ENCODE measurements around the gene RABGAP1L.
"Not testable (repeated sequence)": the region's sequence is repeated elsewhere in the genome, so short reads cannot be mapped to it uniquely, and the experiment has no call there.

The RABGAP1L gene

GRCh38 chr1:174153085-174153824 is 6.1 kb upstream of the RABGAP1L start:
- no peak for DNase-seq (ENCODE audit: low spot score)

GRCh38 chr1:174153825-174154107 is 5.6 kb upstream of the RABGAP1L start:
- DNase-seq (ENCODE audit: low spot score): no peak

- no peak for DNase-seq (ENCODE audit: low spot score)
Measured at GRCh38 chr1:174156437-174156836, 2.9 kb upstream of the RABGAP1L start.

GRCh38 chr1:174157157-174157806 is 2.0 kb upstream of the RABGAP1L start:
- no peak for DNase-seq (ENCODE audit: low spot score)

GRCh38 chr1:174158767-174159251 is 511 bp upstream of the RABGAP1L start:
- no peak for DNase-seq (ENCODE audit: low spot score)

GRCh38 chr1:174160109-174160473 is 771 bp downstream of the RABGAP1L start:
- DNase-seq (ENCODE audit: low spot score): peak; percentile 9

- DNase-seq (ENCODE audit: low spot score): no peak
Measured at GRCh38 chr1:174160603-174161002, 1.3 kb downstream of the RABGAP1L start.

GRCh38 chr1:174161813-174162212 is 2.5 kb downstream of the RABGAP1L start:
- no peak for DNase-seq (ENCODE audit: low spot score)

- no peak for DNase-seq (ENCODE audit: low spot score)
Measured at GRCh38 chr1:174164826-174165225, 5.5 kb downstream of the RABGAP1L start.

GRCh38 chr1:174165471-174166137 is 6.3 kb downstream of the RABGAP1L start:
- no peak for DNase-seq (ENCODE audit: low spot score)

- DNase-seq (ENCODE audit: low spot score): no peak
Measured at GRCh38 chr1:174166530-174167264, 7.4 kb downstream of the RABGAP1L start.

GRCh38 chr1:174167265-174167803 is 8.0 kb downstream of the RABGAP1L start:
- no peak for DNase-seq (ENCODE audit: low spot score)

- DNase-seq (ENCODE audit: low spot score): no peak
Measured at GRCh38 chr1:174169342-174169741, 10.0 kb downstream of the RABGAP1L start.

GRCh38 chr1:174171073-174171472 is 11.8 kb downstream of the RABGAP1L start:
- DNase-seq (ENCODE audit: low spot score): no peak

- DNase-seq (ENCODE audit: low spot score): no peak
Measured at GRCh38 chr1:174174461-174175329, 15.4 kb downstream of the RABGAP1L start.

- DNase-seq (ENCODE audit: low spot score): not testable (repeated sequence)
Measured at GRCh38 chr1:174178459-174178858, 19.1 kb downstream of the RABGAP1L start.

- no peak for DNase-seq (ENCODE audit: low spot score)
Measured at GRCh38 chr1:174189428-174190062, 30.2 kb downstream of the RABGAP1L start.

- no peak for DNase-seq (ENCODE audit: low spot score)
Measured at GRCh38 chr1:174190691-174191199, 31.4 kb downstream of the RABGAP1L start.

GRCh38 chr1:174191349-174191862 is 32.1 kb downstream of the RABGAP1L start:
- DNase-seq (ENCODE audit: low spot score): no peak

- DNase-seq (ENCODE audit: low spot score): no peak
Measured at GRCh38 chr1:174194461-174194860, 35.1 kb downstream of the RABGAP1L start.
